ENCODE results near the gene C5AR1.
"Not testable (repeated sequence)": the region's sequence is repeated elsewhere in the genome, so short reads cannot be mapped to it uniquely, and the experiment has no call there.

C5AR1 gene

GRCh38 chr19:47284324-47284899 lies 25.2 kb upstream of the C5AR1 start:
- DNase-seq = peak; percentile 58

- DNase-seq = peak; percentile 75
These were observed 13.6 kb upstream of the C5AR1 start for GRCh38 chr19:47296036-47296435.

GRCh38 chr19:47300867-47301266 lies 8.8 kb upstream of the C5AR1 start:
- DNase-seq = not testable (repeated sequence)

- DNase-seq = no peak
These were observed 7.4 kb upstream of the C5AR1 start for GRCh38 chr19:47302249-47302648.

GRCh38 chr19:47303966-47304365 lies 5.7 kb upstream of the C5AR1 start:
- no peak for DNase-seq

- DNase-seq = peak; percentile 86
These were observed 4.3 kb upstream of the C5AR1 start for GRCh38 chr19:47305309-47305751.

GRCh38 chr19:47306303-47306702 lies 3.4 kb upstream of the C5AR1 start:
- no peak for DNase-seq

- peak; percentile 63 for DNase-seq
These were observed 623 bp upstream of the C5AR1 start for GRCh38 chr19:47309038-47309437.

GRCh38 chr19:47310323-47310722 lies 662 bp downstream of the C5AR1 start:
- no peak for DNase-seq

- peak; percentile 18 for DNase-seq
These were observed 1.2 kb downstream of the C5AR1 start for GRCh38 chr19:47310819-47311218.

- no peak for DNase-seq
These were observed 2.8 kb downstream of the C5AR1 start for GRCh38 chr19:47312366-47313006.

GRCh38 chr19:47313754-47314295 lies 4.2 kb downstream of the C5AR1 start:
- DNase-seq = no peak

- DNase-seq = peak; percentile 88
These were observed 5.6 kb downstream of the C5AR1 start for GRCh38 chr19:47315125-47315821.

- DNase-seq = no peak
These were observed 6.9 kb downstream of the C5AR1 start for GRCh38 chr19:47316513-47316912.

- DNase-seq = no peak
These were observed 10.5 kb downstream of the C5AR1 start for GRCh38 chr19:47319923-47320871.

GRCh38 chr19:47321630-47322029 lies 12.0 kb downstream of the C5AR1 start:
- DNase-seq = no peak

- no peak for DNase-seq
These were observed 12.4 kb downstream of the C5AR1 start for GRCh38 chr19:47322058-47322457.

- DNase-seq = no peak
These were observed 13.7 kb downstream of the C5AR1 start for GRCh38 chr19:47323409-47323808.

GRCh38 chr19:47323872-47324271 lies 14.2 kb downstream of the C5AR1 start:
- DNase-seq = no peak

- no peak for DNase-seq
These were observed 14.8 kb downstream of the C5AR1 start for GRCh38 chr19:47324502-47324901.

GRCh38 chr19:47330466-47330869 lies 20.8 kb downstream of the C5AR1 start:
- DNase-seq = peak; percentile 63

GRCh38 chr19:47331490-47331889 lies 21.8 kb downstream of the C5AR1 start:
- DNase-seq = no peak
